Mesenchymal stem cell (in vitro differentiated cells and primary cell): ENCODE results near the gene CFAP410.
"Not testable (repeated sequence)": the region's sequence is repeated elsewhere in the genome, so short reads cannot be mapped to it uniquely, and the experiment has no call there.

Experiments
- DNase-seq: peaks from one replicate; pipeline ENCODE4 v3.0.0-alpha.2; 2013
- H2AFZ ChIP-seq: one replicate; pipeline ENCODE4 v1.6.1; 2013; ENCODE audit warnings: low read depth, mild to moderate bottlenecking, control low read depth, inconsistent platforms, low read length, moderate library complexity
- H2AK5ac ChIP-seq: 2 replicates; pipeline ENCODE4 v1.6.1; 2013; ENCODE audit warnings: low read length, moderate library complexity, mild to moderate bottlenecking, inconsistent platforms; ENCODE audit not compliant: severe bottlenecking
- H2BK120ac ChIP-seq: one replicate; pipeline ENCODE4 v1.6.1; 2013; ENCODE audit warnings: low read depth, mild to moderate bottlenecking, inconsistent platforms, low read length, moderate library complexity
- H2BK12ac ChIP-seq, 2 experiments: one replicate each; pipeline ENCODE4 v1.6.1; 2013; ENCODE audit warnings: inconsistent platforms in 2 of 2, low read length in 2 of 2, mild to moderate bottlenecking in 2 of 2, moderate library complexity in 2 of 2, control low read depth in 1 of 2
- H2BK15ac ChIP-seq: one replicate; pipeline ENCODE4 v1.6.1; 2013; ENCODE audit warnings: mild to moderate bottlenecking, low read depth, inconsistent platforms; ENCODE audit not compliant: poor library complexity, severe bottlenecking
- H2BK5ac ChIP-seq: 2 replicates; pipeline ENCODE4 v1.6.1; 2013; ENCODE audit warnings: low read depth, mild to moderate bottlenecking, low read length, control low read depth, inconsistent platforms; ENCODE audit not compliant: poor library complexity, severe bottlenecking
- H3K14ac ChIP-seq, 2 experiments: one replicate each; pipeline ENCODE4 v1.6.1; 2013; ENCODE audit warnings: inconsistent platforms in 2 of 2, low read length in 2 of 2, control low read depth in 1 of 2, mild to moderate bottlenecking in 1 of 2, moderate library complexity in 1 of 2
- H3K18ac ChIP-seq, 2 experiments: one replicate each; pipeline ENCODE4 v1.6.1; 2013; ENCODE audit warnings: inconsistent platforms in 2 of 2, low read length in 2 of 2, control low read depth in 1 of 2, low read depth in 1 of 2, mild to moderate bottlenecking in 1 of 2
- H3K23ac ChIP-seq, 2 experiments: one replicate each; pipeline ENCODE4 v1.6.1; 2013; ENCODE audit warnings: inconsistent platforms in 2 of 2, low read length in 2 of 2, mild to moderate bottlenecking in 2 of 2, moderate library complexity in 2 of 2, control low read depth in 1 of 2
- H3K27ac ChIP-seq: 2 replicates; pipeline ENCODE4 v1.5.1; 2013; ENCODE audit warnings: mild to moderate bottlenecking, moderate library complexity, low read length, control low read depth, inconsistent platforms; ENCODE audit not compliant: poor library complexity, severe bottlenecking
- H3K27me3 ChIP-seq, 2 experiments: 2 replicates each; pipeline versions ENCODE4 v1.6.1 to v1.7.0; 2013; ENCODE audit warnings: low read length in 2 of 2, mild to moderate bottlenecking in 2 of 2, moderate library complexity in 2 of 2, control low read depth in 1 of 2, inconsistent platforms in 1 of 2; ENCODE audit not compliant: control insufficient read depth in 1 of 2, insufficient read depth in 1 of 2
- H3K36me3 ChIP-seq, 2 experiments: 2 replicates each; pipeline versions ENCODE4 v1.6.1 to v1.7.0; 2013; ENCODE audit warnings: low read length in 2 of 2, control low read depth in 1 of 2, inconsistent platforms in 1 of 2, low read depth in 1 of 2, mild to moderate bottlenecking in 1 of 2; ENCODE audit not compliant: insufficient read depth in 2 of 2, control insufficient read depth in 1 of 2
- H3K4ac ChIP-seq, 2 experiments: one replicate each; pipeline ENCODE4 v1.6.1; 2013; ENCODE audit warnings: inconsistent platforms in 2 of 2, low read length in 2 of 2, mild to moderate bottlenecking in 2 of 2, moderate library complexity in 2 of 2, control low read depth in 1 of 2, low read depth in 1 of 2
- H3K4me1 ChIP-seq: 2 replicates; pipeline ENCODE4 v1.6.1; 2013; ENCODE audit warnings: low read depth, low read length, control low read depth; ENCODE audit not compliant: control insufficient read depth, insufficient read depth
- H3K4me2 ChIP-seq: 2 replicates; pipeline ENCODE4 v1.6.1; 2013; ENCODE audit warnings: low read length, mild to moderate bottlenecking, inconsistent platforms; ENCODE audit not compliant: poor library complexity, severe bottlenecking
- H3K4me3 ChIP-seq, 2 experiments: 2 replicates each; pipeline versions ENCODE4 v1.5.1 to v1.7.0; 2013; ENCODE audit warnings: low read length in 2 of 2, mild to moderate bottlenecking in 2 of 2, control low read depth in 1 of 2, low read depth in 1 of 2; ENCODE audit not compliant: insufficient read depth in 1 of 2
- H3K79me1 ChIP-seq: replicated peaks from 2 replicates; pipeline ENCODE4 v1.6.1; 2013; ENCODE audit warnings: mild to moderate bottlenecking, control low read depth, low read length, inconsistent platforms; ENCODE audit not compliant: poor library complexity, severe bottlenecking
- H3K9ac ChIP-seq: 2 replicates; pipeline ENCODE4 v1.7.0; 2013; ENCODE audit warnings: mild to moderate bottlenecking, low read length, moderate library complexity
- H3K9me3 ChIP-seq: 2 replicates; pipeline ENCODE4 v1.7.0; 2013; ENCODE audit warnings: mild to moderate bottlenecking, low read length; ENCODE audit not compliant: control insufficient read depth
- H4K8ac ChIP-seq: one replicate; pipeline ENCODE4 v1.6.1; 2013; ENCODE audit warnings: inconsistent platforms, mild to moderate bottlenecking, low read length, moderate library complexity
- H4K91ac ChIP-seq: one replicate; pipeline ENCODE4 v1.6.1; 2013; ENCODE audit warnings: mild to moderate bottlenecking, low read length, inconsistent platforms
- WGBS: methylation state at CpG from one replicate; pipeline ENCODE4 v1.1.7; 2013; ENCODE audit warnings: mixed read lengths; 5-methylcytosine and 5-hydroxymethylcytosine counted together

CFAP410 gene

GRCh38 chr21:44364151-44365053 is 25.2 kb upstream of the CFAP410 start:
- H2BK120ac ChIP-seq = no peak overlapping the region
- H2BK15ac ChIP-seq = no peak overlapping the region
- H3K36me3 ChIP-seq = no peaks in the 10 kb centered on the region
- H2BK12ac ChIP-seq = no peak overlapping the region
- H3K4me2 ChIP-seq = no peak overlapping the region
- H2AFZ ChIP-seq = no peak overlapping the region
- no peak overlapping the region for H4K8ac ChIP-seq
- H2AK5ac ChIP-seq = no peak overlapping the region
- WGBS = 81% methylated on average over 22 of the region's 22 CpGs
- peaks cover 11% of the 10 kb centered on the region for H3K9me3 ChIP-seq
- no peak overlapping the region for H4K91ac ChIP-seq
- no peaks in the 10 kb centered on the region for H3K79me1 ChIP-seq
- H3K18ac ChIP-seq = no peak overlapping the region
- peaks cover 15 to 16% of the 10 kb centered on the region in 2 experiments for H3K27me3 ChIP-seq
- no peak overlapping the region for H3K27ac ChIP-seq
- H3K9ac ChIP-seq = no peak overlapping the region
- H2BK5ac ChIP-seq = no peak overlapping the region
- H3K14ac ChIP-seq = no peak overlapping the region
- no peak overlapping the region for H3K23ac ChIP-seq
- H3K4me1 ChIP-seq = peaks cover 6% of the 10 kb centered on the region
- no peak for DNase-seq
- no peak overlapping the region for H3K4ac ChIP-seq
- no peak overlapping the region for H3K4me3 ChIP-seq

GRCh38 chr21:44363278-44363677 is 24.1 kb upstream of the CFAP410 start:
- Histone ChIP-seq H2BK15ac (no peak overlapping the region), H3K36me3 (no peaks in the 10 kb centered on the region), H3K4me1 (peaks cover 3% of the 10 kb centered on the region), H2AK5ac (no peak overlapping the region), H3K18ac (no peak overlapping the region), H3K9ac (no peak overlapping the region), H3K4ac (no peak overlapping the region), H2BK5ac (no peak overlapping the region), H2AFZ (no peak overlapping the region), H2BK120ac (no peak overlapping the region), H2BK12ac (no peak overlapping the region), H4K8ac (no peak overlapping the region), H3K79me1 (no peaks in the 10 kb centered on the region), H3K4me3 (no peak overlapping the region), H3K27me3 (peaks cover 7 to 9% of the 10 kb centered on the region in 2 experiments), H3K23ac (no peak overlapping the region), H3K27ac (no peak overlapping the region), H4K91ac (no peak overlapping the region), H3K14ac (no peak overlapping the region), H3K4me2 (no peak overlapping the region), H3K9me3 (peaks cover 11% of the 10 kb centered on the region)
- 100% methylated on average over 1 of the region's 1 CpG for WGBS
- DNase-seq = no peak

DNA sequence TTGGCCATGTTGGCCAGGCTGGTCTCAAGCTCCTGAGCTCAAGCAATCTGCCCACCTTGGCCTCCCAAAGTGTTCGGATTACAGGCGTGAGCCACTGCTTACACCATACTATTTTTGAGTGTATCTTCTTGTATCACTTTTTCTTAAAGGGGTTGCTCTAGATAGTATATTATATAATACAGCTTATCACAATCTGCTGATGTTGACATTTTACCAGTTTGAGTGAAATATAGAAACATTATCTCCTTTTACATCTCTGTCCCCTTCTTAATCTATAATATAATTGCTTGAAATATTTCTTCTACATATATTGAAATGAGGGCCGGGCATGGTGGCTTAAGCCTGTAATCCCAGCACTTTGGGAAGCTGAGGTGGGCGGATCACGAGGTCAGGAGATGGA is 22.7 kb upstream of the CFAP410 start:
- H3K36me3 ChIP-seq, H2AFZ ChIP-seq, H3K9ac ChIP-seq, H4K91ac ChIP-seq, H2BK5ac ChIP-seq, H2BK15ac ChIP-seq, H3K79me1 ChIP-seq, H3K4ac ChIP-seq, H3K4me3 ChIP-seq, H3K18ac ChIP-seq, H3K4me2 ChIP-seq, H2AK5ac ChIP-seq, H3K27ac ChIP-seq, H3K14ac ChIP-seq, H3K4me1 ChIP-seq, H2BK120ac ChIP-seq, H2BK12ac ChIP-seq, H3K27me3 ChIP-seq, DNase-seq, H4K8ac ChIP-seq, H3K23ac ChIP-seq: not testable (repeated sequence)
- WGBS = no CpG with 5 or more reads among the region's 5 CpGs
- peaks cover 16% of the 10 kb centered on the region for H3K9me3 ChIP-seq

DNA sequence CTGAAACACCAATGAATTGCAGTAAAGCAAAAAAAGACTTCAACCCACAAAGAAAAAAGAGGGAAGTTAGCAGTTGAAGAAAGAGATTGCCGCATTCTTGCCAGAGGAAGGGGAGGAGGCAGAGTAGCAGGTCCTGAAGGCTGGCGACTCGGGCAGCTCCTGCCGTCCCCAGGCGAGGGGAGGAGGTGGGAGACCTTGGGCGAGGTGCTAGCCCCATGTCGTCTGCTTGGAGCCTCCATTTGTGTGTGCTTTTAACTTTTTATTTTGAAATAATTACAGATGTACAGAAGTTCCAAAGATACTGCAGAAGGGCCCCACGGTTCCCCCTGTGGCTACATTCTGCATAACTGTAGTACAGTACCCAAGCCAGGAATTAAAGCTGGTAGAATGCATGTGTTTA is 21.0 kb upstream of the CFAP410 start:
- Histone ChIP-seq H3K4me2 (no peak overlapping the region), H2BK12ac (no peak overlapping the region), H2BK5ac (no peak overlapping the region), H3K18ac (no peak overlapping the region), H2BK120ac (no peak overlapping the region), H2AK5ac (no peak overlapping the region), H3K4me1 (peaks cover 5% of the 10 kb centered on the region), H3K79me1 (no peaks in the 10 kb centered on the region), H3K23ac (no peak overlapping the region), H3K4me3 (no peak overlapping the region), H3K9me3 (peaks cover 16% of the 10 kb centered on the region), H2AFZ (no peak overlapping the region), H3K27me3 (peaks cover 11 to 20% of the 10 kb centered on the region in 2 experiments), H3K27ac (no peak overlapping the region), H2BK15ac (no peak overlapping the region), H4K8ac (no peak overlapping the region), H3K14ac (no peak overlapping the region), H3K9ac (no peak overlapping the region), H3K4ac (no peak overlapping the region), H3K36me3 (no peaks in the 10 kb centered on the region), H4K91ac (no peak overlapping the region)
- 55% methylated on average over 8 of the region's 8 CpGs for WGBS
- no peak for DNase-seq
